Activated naive CD4-positive, alpha-beta T cell treated with anti-CD3 and anti-CD28 coated beads, Interleukin-2, amount 50 U/mL, for 16 hours (primary cell): ENCODE measurements around the gene AMDHD1.
A peak's percentile ranks its signal among the peaks of the same experiment; 100 is the strongest.

ENCODE experiments used
- DNase-seq: peaks from one replicate; pipeline ENCODE4 v3.0.0-alpha.2; 2020

AMDHD1 gene

GRCh38 chr12:95996034-95996658 lies 53.0 kb downstream of the AMDHD1 start, which contains the start of gene HAL:
Gene HAL, minus strand, starts transcription at chr12:95996344. Its CDS starts 434 bp downstream, at chr12:95995910.
- no peak for DNase-seq

- DNase-seq = no peak
These were observed 54.1 kb downstream of the AMDHD1 start for GRCh38 chr12:95997276-95997675.

GRCh38 chr12:95997911-95998510 lies 54.9 kb downstream of the AMDHD1 start:
- DNase-seq = no peak

- peak; percentile 35 for DNase-seq
These were observed 55.6 kb downstream of the AMDHD1 start for GRCh38 chr12:95998611-95999286.

GRCh38 chr12:95999484-95999883 lies 56.4 kb downstream of the AMDHD1 start:
- no peak for DNase-seq

GRCh38 chr12:96000858-96001257 lies 57.7 kb downstream of the AMDHD1 start:
- DNase-seq = no peak

GRCh38 chr12:96006727-96007126 lies 63.6 kb downstream of the AMDHD1 start:
- no peak for DNase-seq

GRCh38 chr12:96007729-96008128 lies 64.6 kb downstream of the AMDHD1 start:
- no peak for DNase-seq

GRCh38 chr12:96014943-96015599 lies 71.9 kb downstream of the AMDHD1 start:
- DNase-seq = no peak

GRCh38 chr12:96015672-96016071 lies 72.5 kb downstream of the AMDHD1 start:
- DNase-seq = no peak
